Fibroblast of mammary gland (primary cell): ENCODE results near the gene ELK1.

Experiments used
- DNase-seq: peaks from one replicate; pipeline ENCODE4 v3.0.0-alpha.2; 2010; ENCODE audit warnings: low read depth
- H3K4me3 ChIP-seq: 2 replicates; pipeline ENCODE4 v1.5.1; 2011; ENCODE audit warnings: low read depth, mild to moderate bottlenecking, low read length, moderate library complexity; ENCODE audit not compliant: control insufficient read depth
- TF ChIP-seq, protein P1 (sequence below): conservative IDR thresholded peaks from 2 replicates; pipeline ENCODE4 v1.5.1; 2011; ENCODE audit warnings: low read depth, low read length, inconsistent platforms; ENCODE audit not compliant: control insufficient read depth, insufficient read depth

ELK1 gene

DNA sequence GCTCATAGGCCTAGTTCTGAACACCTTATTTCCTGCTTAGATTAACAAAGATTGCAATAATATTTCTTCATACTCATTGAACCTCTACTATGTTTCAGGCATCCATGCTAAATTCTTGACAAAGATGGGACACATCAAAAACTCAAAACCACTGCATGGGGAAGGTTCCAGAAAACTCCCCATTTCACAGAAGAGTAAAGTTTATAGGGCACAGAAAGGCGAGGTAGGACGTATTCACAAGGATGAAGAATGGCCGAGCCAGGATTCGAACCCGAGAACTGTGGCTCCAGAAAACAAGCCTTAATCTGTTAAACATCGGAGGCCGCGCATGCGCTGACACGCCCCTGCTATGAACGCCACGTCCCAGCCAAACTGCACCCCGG is 7.9 kb upstream of the ELK1 start:
- peak overlapping the region; percentile 63 for H3K4me3 ChIP-seq
- no peak for DNase-seq
- TF ChIP-seq, protein P1, sequence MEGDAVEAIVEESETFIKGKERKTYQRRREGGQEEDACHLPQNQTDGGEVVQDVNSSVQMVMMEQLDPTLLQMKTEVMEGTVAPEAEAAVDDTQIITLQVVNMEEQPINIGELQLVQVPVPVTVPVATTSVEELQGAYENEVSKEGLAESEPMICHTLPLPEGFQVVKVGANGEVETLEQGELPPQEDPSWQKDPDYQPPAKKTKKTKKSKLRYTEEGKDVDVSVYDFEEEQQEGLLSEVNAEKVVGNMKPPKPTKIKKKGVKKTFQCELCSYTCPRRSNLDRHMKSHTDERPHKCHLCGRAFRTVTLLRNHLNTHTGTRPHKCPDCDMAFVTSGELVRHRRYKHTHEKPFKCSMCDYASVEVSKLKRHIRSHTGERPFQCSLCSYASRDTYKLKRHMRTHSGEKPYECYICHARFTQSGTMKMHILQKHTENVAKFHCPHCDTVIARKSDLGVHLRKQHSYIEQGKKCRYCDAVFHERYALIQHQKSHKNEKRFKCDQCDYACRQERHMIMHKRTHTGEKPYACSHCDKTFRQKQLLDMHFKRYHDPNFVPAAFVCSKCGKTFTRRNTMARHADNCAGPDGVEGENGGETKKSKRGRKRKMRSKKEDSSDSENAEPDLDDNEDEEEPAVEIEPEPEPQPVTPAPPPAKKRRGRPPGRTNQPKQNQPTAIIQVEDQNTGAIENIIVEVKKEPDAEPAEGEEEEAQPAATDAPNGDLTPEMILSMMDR, result no peak

DNA sequence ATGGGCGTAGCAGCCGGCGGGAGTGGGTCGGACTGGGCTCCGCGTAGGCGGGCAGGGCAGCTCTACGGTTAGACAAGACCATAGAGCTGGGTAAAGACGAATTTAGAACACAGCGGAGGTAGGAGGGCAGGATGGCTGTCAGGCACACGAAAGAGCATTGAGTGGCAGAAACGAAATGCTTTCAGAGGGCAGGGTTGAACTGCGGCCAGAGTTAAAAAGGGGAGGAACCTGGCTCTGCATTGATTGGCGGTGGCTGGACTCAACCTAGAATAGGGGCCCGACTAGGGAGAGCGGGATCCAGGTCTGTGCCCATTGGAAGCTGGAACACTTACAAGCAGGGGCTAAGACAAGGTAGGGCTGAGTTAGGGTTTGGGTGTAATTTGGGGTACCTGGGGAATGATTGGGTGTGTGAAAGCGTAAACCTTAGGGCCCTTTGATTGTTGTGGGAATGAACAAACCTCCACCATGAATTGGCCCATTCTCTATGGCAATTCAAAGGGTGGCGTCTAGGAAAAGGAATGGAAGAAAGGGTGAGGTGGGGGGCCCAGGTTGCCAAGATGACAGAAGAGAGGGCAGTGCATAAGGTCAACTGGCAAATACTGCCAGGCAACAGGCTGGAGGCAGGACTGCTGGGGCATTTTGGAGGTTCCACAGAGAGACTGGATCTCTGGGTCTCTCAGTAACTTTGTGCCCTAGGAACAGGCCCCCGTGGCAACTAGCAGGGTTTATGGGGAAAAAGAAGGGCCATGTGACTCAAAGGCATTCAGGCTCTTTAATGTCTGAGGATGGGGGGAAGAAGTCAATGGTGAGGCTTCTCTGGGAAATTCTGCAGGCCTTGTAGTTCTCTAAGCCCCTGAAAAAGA is 911 bp upstream of the ELK1 start:
- TF ChIP-seq, protein P1, result no peak
- DNase-seq, result no peak
- peak overlapping the region; percentile 39 for H3K4me3 ChIP-seq

DNA sequence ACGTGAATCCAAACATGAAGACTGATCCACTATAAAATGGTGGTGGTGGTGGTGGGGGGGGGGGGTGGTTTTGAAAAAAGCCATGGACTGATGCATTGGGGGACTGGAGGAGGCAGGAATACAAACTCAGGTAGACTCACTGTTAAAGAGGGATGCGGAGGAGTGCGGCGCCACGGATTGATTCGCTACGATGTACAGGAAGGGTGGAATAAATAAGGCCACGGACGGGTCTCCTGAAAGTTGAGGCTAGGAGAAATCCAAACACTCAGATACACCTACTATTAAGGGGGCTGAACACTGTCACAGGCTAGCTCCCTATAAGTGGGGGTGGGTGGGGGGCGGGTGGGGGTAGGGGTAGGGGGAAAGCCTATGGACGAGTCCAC is 591 bp downstream of the ELK1 start:
- no peak for DNase-seq
- peak overlapping the region; percentile 64 for H3K4me3 ChIP-seq
- TF ChIP-seq, protein P1, result no peak

DNA sequence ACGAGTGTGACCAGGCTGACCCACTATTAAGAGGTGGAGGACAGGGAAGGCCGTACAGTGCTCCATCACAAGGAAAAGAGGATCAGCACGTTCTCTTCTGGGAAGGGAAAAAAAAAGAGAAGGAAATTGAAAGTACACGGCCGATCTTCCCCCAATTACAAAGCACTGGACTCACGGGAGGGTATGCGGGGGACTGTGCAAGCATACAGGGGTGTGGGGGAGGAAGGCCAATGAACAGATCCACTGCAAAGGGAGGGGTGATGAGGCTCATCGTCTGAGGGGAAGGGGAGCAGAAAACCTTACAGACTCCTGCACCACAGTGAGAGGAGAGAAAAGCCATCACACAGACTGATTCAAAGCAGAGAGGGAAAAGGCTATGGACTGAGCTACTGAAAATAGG is 1.1 kb downstream of the ELK1 start:
- TF ChIP-seq, protein P1, result no peak
- no peak for DNase-seq
- peak overlapping the region; percentile 64 for H3K4me3 ChIP-seq

DNA sequence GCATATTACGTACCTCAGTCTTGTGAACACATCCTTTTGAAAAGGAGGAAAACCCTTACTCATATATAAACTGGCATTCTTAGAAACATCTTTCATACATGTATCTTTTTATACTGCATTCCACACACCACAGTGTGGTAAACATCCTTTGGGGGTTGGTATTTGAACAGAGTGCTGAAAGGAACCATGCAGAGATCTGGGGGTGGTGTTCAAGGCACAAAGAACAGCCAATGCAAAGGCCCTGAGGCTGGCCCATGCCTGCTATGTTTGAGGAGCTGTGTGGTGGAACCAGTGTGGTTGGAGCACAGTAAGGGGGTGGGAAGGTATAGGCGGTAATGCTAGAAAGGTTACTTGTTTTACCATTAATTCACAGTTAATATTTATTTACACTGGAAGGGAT is 2.0 kb downstream of the ELK1 start:
- TF ChIP-seq, protein P1, result no peak
- DNase-seq, result no peak

DNA sequence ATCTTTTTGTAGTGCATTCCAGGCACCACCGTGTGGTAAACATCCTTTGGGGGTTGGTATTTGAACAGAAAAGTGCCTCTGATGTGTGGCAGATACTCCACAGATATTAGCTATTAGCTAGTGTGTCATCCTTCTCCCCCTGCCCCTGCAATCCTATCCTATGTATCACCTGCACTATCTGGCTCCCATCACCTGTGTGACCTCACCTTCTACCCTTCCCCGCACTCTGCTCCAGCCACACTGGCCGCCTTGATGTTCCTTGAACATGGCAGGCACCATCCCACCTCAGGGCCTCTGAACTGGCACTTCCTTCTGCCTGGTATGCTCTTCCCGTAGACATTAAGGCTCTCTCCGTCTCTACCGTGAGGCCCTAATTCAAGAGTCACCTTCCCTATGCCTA is 3.7 kb downstream of the ELK1 start:
- TF ChIP-seq, protein P1, result no peak
- DNase-seq, result no peak
- no peak overlapping the region for H3K4me3 ChIP-seq

More for the DNA sequence above, 2.0 kb downstream of the ELK1 start:
- peak overlapping the region; percentile 6 for H3K4me3 ChIP-seq

DNA sequence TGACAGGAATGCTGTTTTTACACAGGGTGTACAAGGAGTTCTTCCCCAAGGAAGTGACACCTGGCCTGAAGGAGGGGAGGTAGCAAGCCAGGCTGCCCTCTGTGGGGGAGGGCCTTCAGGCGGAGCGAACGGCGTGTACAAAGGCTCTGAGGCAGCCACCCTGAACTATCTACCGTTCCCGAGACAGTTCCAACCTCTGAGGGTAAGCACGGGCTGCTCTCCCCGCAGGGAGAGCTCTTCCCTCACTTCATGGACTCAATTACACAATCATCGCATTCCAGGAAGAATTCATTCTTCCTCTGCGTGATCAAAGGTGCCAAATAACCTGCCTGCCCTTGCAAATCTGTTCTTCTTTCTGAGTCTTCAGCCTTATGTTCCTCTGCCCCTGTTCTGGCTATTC is 4.8 kb downstream of the ELK1 start:
- TF ChIP-seq, protein P1, result no peak
- H3K4me3 ChIP-seq, result no peak overlapping the region
- DNase-seq, result no peak
